ENCODE results near the gene RNF144A.

The RNF144A gene

DNA sequence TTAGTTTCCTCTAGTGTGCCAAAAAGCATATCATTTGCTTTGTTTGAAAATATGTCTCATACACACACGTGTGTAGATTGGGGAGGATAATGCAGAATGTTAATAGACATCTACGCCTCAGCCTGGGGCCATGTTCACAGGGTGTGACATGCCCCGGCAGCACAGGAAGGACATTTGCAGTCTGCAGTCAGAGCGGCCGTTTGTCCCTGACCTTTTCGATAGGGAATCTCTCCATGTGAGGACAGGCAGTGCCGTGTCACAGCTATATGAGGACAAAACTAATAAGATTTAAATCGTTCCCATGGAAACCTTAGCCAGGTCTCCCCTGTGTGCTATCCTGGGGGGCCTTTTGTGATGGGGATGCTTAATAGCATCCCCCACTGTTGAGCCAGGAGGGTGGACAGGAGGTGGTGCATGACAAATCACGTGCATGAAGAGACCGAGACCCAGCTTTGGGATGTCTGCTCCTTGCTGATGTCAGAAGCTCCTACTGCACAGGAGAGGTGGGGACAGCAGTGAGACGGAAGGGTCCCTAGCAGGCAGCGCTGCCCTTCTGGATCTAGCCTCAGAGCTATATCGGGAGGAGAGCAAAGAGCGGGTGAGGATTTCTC, 100.6 kb downstream of the RNF144A start:
- in situ Hi-C loops (cut with MboI; ENCODE audit: low sequenced_read_pairs), result no loop called here

- in situ Hi-C loops (cut with MboI; ENCODE audit: low sequenced_read_pairs), result no loop called here
Measured at GRCh38 chr2:7018282-7018701, 101.1 kb downstream of the RNF144A start.

DNA sequence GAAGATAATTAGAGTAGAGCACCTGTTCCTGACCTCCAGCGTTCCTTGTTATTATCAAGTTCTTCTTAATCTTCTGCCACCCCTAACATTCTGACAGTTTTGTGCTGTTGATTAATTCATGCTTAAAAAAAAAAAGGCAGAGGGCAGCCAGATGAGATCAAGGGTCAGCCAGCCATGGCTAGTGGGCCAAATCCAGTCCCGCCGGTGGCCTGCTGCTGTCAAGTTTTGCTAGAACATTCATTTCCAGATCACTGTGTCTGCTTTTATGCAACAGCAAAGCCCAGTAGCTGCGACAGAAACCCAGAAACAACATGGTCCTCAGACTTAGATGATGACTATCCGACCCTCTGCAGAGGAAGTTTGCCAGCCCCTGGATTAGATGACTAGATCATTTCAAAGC, 101.6 kb downstream of the RNF144A start:
- in situ Hi-C loops (cut with MboI; ENCODE audit: low sequenced_read_pairs), result no loop called here

GRCh38 chr2:7019191-7019590, 102.0 kb downstream of the RNF144A start:
- in situ Hi-C loops (cut with MboI; ENCODE audit: low sequenced_read_pairs), result no loop called here

- in situ Hi-C loops (cut with MboI; ENCODE audit: low sequenced_read_pairs), result no loop called here
Measured at GRCh38 chr2:7020059-7020458, 102.8 kb downstream of the RNF144A start.

DNA sequence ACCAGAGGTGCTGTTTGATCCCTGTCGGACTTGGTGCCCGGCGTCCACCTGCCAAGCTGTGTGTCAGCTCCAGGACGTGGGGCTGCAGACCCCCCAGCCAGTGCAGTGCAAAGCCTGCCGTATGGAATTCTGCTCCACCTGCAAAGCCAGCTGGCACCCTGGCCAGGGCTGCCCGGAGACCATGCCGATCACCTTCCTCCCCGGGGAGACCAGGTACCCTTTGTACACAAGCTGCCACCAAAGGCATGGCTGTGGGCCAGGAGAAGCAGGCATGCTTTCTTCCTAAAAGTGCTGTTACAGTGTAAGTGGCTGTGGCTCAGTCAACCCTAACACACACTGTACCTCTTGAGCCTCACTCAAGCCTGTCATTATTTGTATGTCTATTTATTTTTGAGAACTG, 103.3 kb downstream of the RNF144A start:
- in situ Hi-C loops (cut with MboI; ENCODE audit: low sequenced_read_pairs), result no loop called here

- in situ Hi-C loops (cut with MboI; ENCODE audit: low sequenced_read_pairs), result no loop called here
Measured at GRCh38 chr2:7020939-7021470, 103.8 kb downstream of the RNF144A start.

DNA sequence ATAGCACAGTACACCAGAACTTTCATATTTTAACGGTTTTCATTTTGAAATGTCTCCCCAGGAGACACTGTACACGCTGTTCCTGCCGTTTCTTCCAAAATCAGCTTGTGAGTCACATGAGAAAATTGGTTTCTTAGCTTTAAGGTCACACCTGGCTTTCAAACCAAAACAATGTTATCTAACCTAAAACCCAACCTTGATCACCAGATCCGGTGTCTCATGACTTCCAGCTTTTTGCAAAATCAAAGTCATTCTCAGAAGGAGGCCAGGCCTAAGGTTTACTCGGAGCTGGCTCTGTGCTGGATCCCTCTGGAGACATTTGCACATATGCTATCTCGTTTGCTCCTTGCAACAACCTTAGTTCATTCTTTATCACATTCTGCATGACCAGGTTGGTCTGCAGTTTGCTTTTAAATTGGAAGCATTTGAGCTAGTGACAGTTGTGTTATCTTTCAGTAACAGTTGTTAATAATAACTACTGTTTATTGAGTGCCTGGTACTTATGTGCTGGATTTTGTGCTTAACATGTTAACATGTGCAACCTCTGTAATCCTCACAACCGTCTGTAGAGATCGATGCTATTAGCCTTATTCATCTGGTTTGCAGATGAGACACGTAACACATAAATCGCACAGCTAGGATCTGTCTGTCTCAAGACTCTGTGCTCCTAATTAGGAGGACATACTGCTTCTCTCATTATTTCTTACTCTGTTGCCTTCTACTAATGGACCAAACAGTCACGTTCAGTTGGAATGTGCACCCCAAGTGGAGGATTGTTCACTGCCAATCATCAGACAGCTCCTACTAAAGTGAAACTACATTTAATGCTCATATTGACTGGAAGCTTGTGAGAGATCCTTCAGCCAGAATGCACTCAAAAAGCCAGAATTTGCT, 105.5 kb downstream of the RNF144A start:
- in situ Hi-C loops (cut with MboI; ENCODE audit: low sequenced_read_pairs), result no loop called here

- in situ Hi-C loops (cut with MboI; ENCODE audit: low sequenced_read_pairs), result no loop called here
Measured at GRCh38 chr2:7023542-7023941, 106.3 kb downstream of the RNF144A start.

GRCh38 chr2:7024261-7024660, 107.0 kb downstream of the RNF144A start:
- in situ Hi-C loops (cut with MboI; ENCODE audit: low sequenced_read_pairs), result no loop called here

GRCh38 chr2:7025082-7025481, 107.9 kb downstream of the RNF144A start:
- in situ Hi-C loops (cut with MboI; ENCODE audit: low sequenced_read_pairs), result no loop called here

DNA sequence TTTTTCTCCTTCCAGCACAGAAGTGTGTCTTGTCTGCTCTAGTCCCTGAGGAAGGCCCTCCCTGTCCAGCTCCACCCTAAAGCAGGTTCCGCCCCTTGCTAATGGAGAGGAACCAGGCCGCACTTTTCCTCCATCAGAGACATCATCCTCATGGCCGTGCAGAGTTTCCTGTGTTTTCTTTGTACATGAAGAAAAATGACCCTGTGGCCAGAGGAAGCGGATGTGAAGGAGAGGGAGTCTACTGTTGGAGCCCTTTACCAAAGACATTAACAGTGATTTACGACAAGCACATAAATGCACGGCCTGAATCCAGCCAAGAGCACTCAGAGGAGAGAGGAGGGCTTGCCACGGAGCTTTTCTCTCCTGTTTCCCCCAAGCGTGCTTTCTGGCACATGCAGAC, 109.5 kb downstream of the RNF144A start:
- in situ Hi-C loops (cut with MboI; ENCODE audit: low sequenced_read_pairs), result no loop called here

GRCh38 chr2:7027411-7027810, 110.2 kb downstream of the RNF144A start:
- in situ Hi-C loops (cut with MboI; ENCODE audit: low sequenced_read_pairs), result no loop called here

DNA sequence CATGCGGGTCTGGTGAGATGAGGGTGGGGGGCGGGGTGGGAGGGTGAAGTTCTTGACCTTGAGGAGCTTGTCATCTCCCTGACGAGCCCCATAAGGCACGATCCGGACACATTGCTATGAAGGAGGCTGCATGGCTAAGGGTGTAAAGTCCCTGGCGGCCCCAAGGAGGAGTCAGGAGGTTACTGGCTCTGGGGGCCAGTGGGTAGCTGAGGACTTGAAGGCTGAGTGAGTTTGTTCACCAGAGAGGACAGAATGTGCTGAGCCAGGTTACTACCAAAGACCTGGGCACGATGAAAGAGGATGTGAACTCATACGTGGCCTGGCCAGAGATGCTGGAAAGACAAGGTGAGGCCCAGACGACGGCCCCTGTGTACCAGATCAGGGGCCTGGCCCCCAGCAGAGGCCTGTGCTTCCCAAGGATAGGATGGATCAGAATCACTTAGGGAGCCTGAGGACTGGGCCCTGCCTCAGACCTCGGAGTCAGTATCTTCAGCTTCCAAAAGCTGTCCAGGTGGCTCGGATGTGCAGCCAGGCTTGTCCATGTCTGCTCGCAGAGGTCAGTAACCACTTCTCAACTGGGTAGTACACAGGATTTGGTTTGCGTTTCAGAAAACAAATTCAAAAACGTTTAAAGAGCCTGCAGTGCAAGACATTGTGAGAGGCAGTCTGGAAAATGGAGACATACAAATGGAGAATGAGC, 110.9 kb downstream of the RNF144A start:
- in situ Hi-C loops (cut with MboI; ENCODE audit: low sequenced_read_pairs), result no loop called here

GRCh38 chr2:7028846-7029245, 111.6 kb downstream of the RNF144A start:
- in situ Hi-C loops (cut with MboI; ENCODE audit: low sequenced_read_pairs), result no loop called here

GRCh38 chr2:7029291-7030059, 112.3 kb downstream of the RNF144A start:
- in situ Hi-C loops (cut with MboI; ENCODE audit: low sequenced_read_pairs), result no loop called here

- in situ Hi-C loops (cut with MboI; ENCODE audit: low sequenced_read_pairs), result no loop called here
Measured at GRCh38 chr2:7030810-7031209, 113.6 kb downstream of the RNF144A start.

- in situ Hi-C loops (cut with MboI; ENCODE audit: low sequenced_read_pairs), result no loop called here
Measured at GRCh38 chr2:7031547-7032245, 114.5 kb downstream of the RNF144A start.

GRCh38 chr2:7032371-7032770, 115.2 kb downstream of the RNF144A start:
- in situ Hi-C loops (cut with MboI; ENCODE audit: low sequenced_read_pairs), result no loop called here

All from HL-60/S4 (cell line).